Measurements from ENCODE around the gene LSM7.
"Not testable (repeated sequence)": the region's sequence is repeated elsewhere in the genome, so short reads cannot be mapped to it uniquely, and the experiment has no call there.

LSM7 gene

GRCh38 chr19:2302319-2303210 lies 25.8 kb downstream of the LSM7 start:
- no peak for DNase-seq (ENCODE audit: low spot score)

GRCh38 chr19:2300533-2300932 lies 27.9 kb downstream of the LSM7 start:
- no peak for DNase-seq (ENCODE audit: low spot score)

- DNase-seq (ENCODE audit: low spot score) = no peak
These were observed 32.2 kb downstream of the LSM7 start for GRCh38 chr19:2296141-2296540.

- DNase-seq (ENCODE audit: low spot score) = no peak
These were observed 33.6 kb downstream of the LSM7 start for GRCh38 chr19:2294687-2295335.

- DNase-seq (ENCODE audit: low spot score) = no peak
These were observed 37.1 kb downstream of the LSM7 start for GRCh38 chr19:2291185-2291751.

GRCh38 chr19:2290441-2291184 lies 37.8 kb downstream of the LSM7 start:
- DNase-seq (ENCODE audit: low spot score) = no peak

GRCh38 chr19:2289714-2290435 lies 38.5 kb downstream of the LSM7 start:
- DNase-seq (ENCODE audit: low spot score) = no peak

GRCh38 chr19:2288818-2289713 lies 39.3 kb downstream of the LSM7 start:
- no peak for DNase-seq (ENCODE audit: low spot score)

GRCh38 chr19:2288338-2288817 lies 40.0 kb downstream of the LSM7 start:
- DNase-seq (ENCODE audit: low spot score) = no peak

- no peak for DNase-seq (ENCODE audit: low spot score)
These were observed 40.6 kb downstream of the LSM7 start for GRCh38 chr19:2287585-2288337.

GRCh38 chr19:2286402-2287140 lies 41.8 kb downstream of the LSM7 start:
- DNase-seq (ENCODE audit: low spot score) = no peak

- DNase-seq (ENCODE audit: low spot score) = no peak
These were observed 44.4 kb downstream of the LSM7 start for GRCh38 chr19:2283835-2284507.

- no peak for DNase-seq (ENCODE audit: low spot score)
These were observed 45.5 kb downstream of the LSM7 start for GRCh38 chr19:2282862-2283237.

GRCh38 chr19:2282062-2282861 lies 46.1 kb downstream of the LSM7 start, which contains the start of gene PEAK3:
Gene PEAK3 (minus strand): TSS chr19:2282175. CDS start chr19:2280931, 1,244 bp downstream.
- DNase-seq (ENCODE audit: low spot score) = no peak

- DNase-seq (ENCODE audit: low spot score) = not testable (repeated sequence)
These were observed 46.9 kb downstream of the LSM7 start for GRCh38 chr19:2281265-2282061.

- no peak for DNase-seq (ENCODE audit: low spot score)
These were observed 47.6 kb downstream of the LSM7 start for GRCh38 chr19:2280633-2281264.

Data from left forelimb (tissue), 1 donor.